ENCODE data around the gene AURKA. TPM values are rescaled to one million over a fixed set of nuclear protein-coding genes. Genes with fewer than 3 reads are reported as not detected.
"Not testable (repeated sequence)": the region's sequence is repeated elsewhere in the genome, so short reads cannot be mapped to it uniquely, and the experiment has no call there.

Gene AURKA
- polyA plus RNA-seq, 10 donors = 6.6 to 12.0 (median 9.5) TPM

GRCh38 chr20:56391596-56392131 is 351 bp downstream of the AURKA start:
- DNase-seq = peak in 1 of 3 donors; percentile 22

GRCh38 chr20:56391037-56391436 is 978 bp downstream of the AURKA start:
- no peak for DNase-seq

- not testable (repeated sequence) for DNase-seq
Observed at GRCh38 chr20:56390396-56390795, 1.6 kb downstream of the AURKA start.

GRCh38 chr20:56389807-56390206 is 2.2 kb downstream of the AURKA start:
- no peak for DNase-seq

GRCh38 chr20:56388882-56389281 is 3.1 kb downstream of the AURKA start:
- DNase-seq = no peak

- DNase-seq = no peak
Observed at GRCh38 chr20:56386219-56386618, 5.8 kb downstream of the AURKA start.

- DNase-seq = no peak
Observed at GRCh38 chr20:56385130-56385529, 6.9 kb downstream of the AURKA start.

- no peak for DNase-seq
Observed at GRCh38 chr20:56383334-56383733, 8.7 kb downstream of the AURKA start.

GRCh38 chr20:56382696-56383095 is 9.3 kb downstream of the AURKA start:
- DNase-seq = no peak

GRCh38 chr20:56381501-56381900 is 10.5 kb downstream of the AURKA start:
- no peak for DNase-seq

- no peak for DNase-seq
Observed at GRCh38 chr20:56380375-56380774, 11.6 kb downstream of the AURKA start.

- no peak for DNase-seq
Observed at GRCh38 chr20:56378386-56378785, 13.6 kb downstream of the AURKA start.

GRCh38 chr20:56376331-56376730 is 15.7 kb downstream of the AURKA start:
- no peak for DNase-seq

GRCh38 chr20:56373942-56374341 is 18.1 kb downstream of the AURKA start:
- DNase-seq = peak in 1 of 3 donors; percentile 65

GRCh38 chr20:56372850-56373249 is 19.2 kb downstream of the AURKA start:
- DNase-seq = no peak

- DNase-seq = no peak
Observed at GRCh38 chr20:56371977-56372376, 20.0 kb downstream of the AURKA start.

- DNase-seq = no peak
Observed at GRCh38 chr20:56369179-56369578, 22.8 kb downstream of the AURKA start.

- DNase-seq = no peak
Observed at GRCh38 chr20:56368351-56369134, 23.5 kb downstream of the AURKA start.

- DNase-seq = no peak
Observed at GRCh38 chr20:56363491-56363890, 28.5 kb downstream of the AURKA start.

GRCh38 chr20:56362833-56363413 is 29.1 kb downstream of the AURKA start:
- peak in 1 of 3 donors; percentile 6 for DNase-seq

GRCh38 chr20:56361900-56362299 is 30.1 kb downstream of the AURKA start:
- DNase-seq = no peak

GRCh38 chr20:56360908-56361205 is 31.2 kb downstream of the AURKA start:
- DNase-seq = no peak

GRCh38 chr20:56360133-56360907 is 31.7 kb downstream of the AURKA start:
- DNase-seq = no peak

Measured in muscle of back (tissue), 11 donors.